Measurements from ENCODE around the gene PIGR. TPM values are rescaled to one million over a fixed set of nuclear protein-coding genes. Genes with fewer than 3 reads are reported as not detected.

PIGR gene
- total RNA-seq, 1 experiment from 2014 or later: 0.03 TPM

DNA sequence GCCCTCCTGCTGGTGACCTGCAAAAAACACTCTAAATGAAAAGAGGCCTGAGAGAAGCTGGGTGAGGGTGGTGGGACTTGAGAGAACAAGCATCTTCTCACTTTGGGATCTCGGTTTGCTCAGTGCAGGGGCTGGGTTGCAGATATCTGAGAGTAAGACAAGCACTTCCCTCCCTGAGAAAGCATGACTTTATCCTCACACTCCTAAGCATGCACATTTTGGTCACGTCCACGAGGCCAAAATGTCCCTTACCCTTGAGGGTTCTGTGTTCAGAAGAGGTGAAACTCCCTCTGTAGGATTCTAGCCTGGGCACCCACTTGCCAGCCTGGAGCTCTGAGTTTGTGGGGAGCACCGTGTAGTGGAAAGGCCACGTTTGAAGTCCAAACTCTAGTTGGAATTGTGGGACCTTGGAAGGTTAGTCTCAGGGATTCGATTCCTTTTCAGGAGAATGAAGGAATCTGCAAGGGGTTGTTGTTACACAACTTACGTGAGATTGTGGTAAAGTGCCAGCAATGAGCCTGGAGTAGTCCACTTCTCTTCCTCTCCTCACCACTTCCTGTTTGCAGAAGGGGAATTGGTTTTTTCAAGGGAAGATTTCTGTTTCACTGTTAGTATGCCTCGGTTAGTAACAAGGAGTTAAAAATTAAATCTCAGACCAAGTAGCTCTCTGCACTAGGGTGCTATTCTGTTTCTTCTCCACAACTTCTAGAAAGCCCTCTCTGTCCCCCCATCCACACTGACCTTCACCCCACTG, 21.0 kb upstream of the PIGR start:
- no peak overlapping the region for H3K4me3 ChIP-seq (ENCODE audit: insufficient read depth, low read depth, low read length)
- H3K36me3 ChIP-seq (replicated peaks; ENCODE audit: control insufficient read depth, insufficient read depth, low read length): no peaks in the 10 kb centered on the region
- no peaks in the 10 kb centered on the region for H3K27me3 ChIP-seq (ENCODE audit: control insufficient read depth, insufficient read depth, low read length)
- no peak for DNase-seq

DNA sequence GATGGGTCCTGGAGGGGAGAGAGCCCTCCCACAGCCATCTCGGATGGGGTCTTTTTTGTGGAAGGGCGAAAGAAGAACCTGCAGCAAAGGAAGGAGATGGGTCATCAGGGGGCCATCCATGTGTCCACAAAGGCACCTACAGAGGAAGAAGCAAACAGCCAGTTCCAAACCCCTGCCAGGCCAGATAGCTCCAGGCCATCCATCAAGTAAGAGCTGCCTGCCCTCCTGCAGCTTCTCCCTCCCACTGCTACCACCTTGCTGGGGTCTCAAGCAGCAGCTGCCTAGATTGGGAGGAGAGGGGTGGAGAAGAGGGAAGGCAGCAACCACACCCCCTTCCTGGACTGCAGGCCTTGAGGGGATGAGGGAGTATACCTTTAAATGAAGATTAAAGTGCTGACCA, 19.5 kb upstream of the PIGR start:
- no peaks in the 10 kb centered on the region for H3K36me3 ChIP-seq (replicated peaks; ENCODE audit: control insufficient read depth, insufficient read depth, low read length)
- no peaks in the 10 kb centered on the region; the same call in 1 of the 2 replicates for H3K27me3 ChIP-seq (ENCODE audit: control insufficient read depth, insufficient read depth, low read length)
- no peak overlapping the region for H3K4me3 ChIP-seq (ENCODE audit: insufficient read depth, low read depth, low read length)
- no peak for DNase-seq

GRCh38 chr1:206963740-206964139, 17.5 kb upstream of the PIGR start:
- no peak overlapping the region for H3K4me3 ChIP-seq (ENCODE audit: insufficient read depth, low read depth, low read length)
- no peaks in the 10 kb centered on the region for H3K36me3 ChIP-seq (replicated peaks; ENCODE audit: control insufficient read depth, insufficient read depth, low read length)
- DNase-seq: no peak
- no peaks in the 10 kb centered on the region; the same call in 1 of the 2 replicates for H3K27me3 ChIP-seq (ENCODE audit: control insufficient read depth, insufficient read depth, low read length)

DNA sequence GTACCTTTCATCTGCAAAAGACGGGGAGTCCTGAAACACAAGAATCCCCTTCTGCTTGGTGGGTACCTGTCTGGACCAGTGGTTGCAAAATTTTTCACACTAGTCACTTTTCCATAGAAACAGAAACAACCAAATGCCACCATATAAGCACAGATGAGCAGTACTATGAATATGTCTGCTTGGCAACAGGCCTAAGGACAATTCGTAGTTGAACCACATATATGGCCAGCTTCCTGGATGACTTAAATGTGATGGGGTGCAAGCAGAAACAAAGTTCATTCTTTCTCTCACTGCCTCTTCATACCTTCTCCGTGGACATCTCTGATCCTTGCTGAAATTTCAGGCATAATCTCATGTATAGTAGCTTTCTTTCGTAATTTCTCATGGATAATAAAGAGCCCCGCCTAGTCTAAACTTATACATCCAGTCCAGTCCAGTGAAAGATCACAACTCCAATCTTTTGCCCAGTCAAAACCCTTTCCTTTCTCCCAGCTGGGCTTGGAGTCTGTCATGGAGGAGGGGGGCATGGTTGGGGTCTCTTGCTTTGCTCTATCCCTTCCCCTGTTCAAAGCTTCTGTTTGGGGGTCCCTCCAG, 16.9 kb upstream of the PIGR start:
- Histone ChIP-seq H3K27me3 (ENCODE audit: control insufficient read depth, insufficient read depth, low read length) (no peaks in the 10 kb centered on the region; the same call in 1 of the 2 replicates), H3K36me3 (replicated peaks; ENCODE audit: control insufficient read depth, insufficient read depth, low read length) (no peaks in the 10 kb centered on the region), H3K4me3 (ENCODE audit: insufficient read depth, low read depth, low read length) (no peak overlapping the region)
- DNase-seq: no peak

DNA sequence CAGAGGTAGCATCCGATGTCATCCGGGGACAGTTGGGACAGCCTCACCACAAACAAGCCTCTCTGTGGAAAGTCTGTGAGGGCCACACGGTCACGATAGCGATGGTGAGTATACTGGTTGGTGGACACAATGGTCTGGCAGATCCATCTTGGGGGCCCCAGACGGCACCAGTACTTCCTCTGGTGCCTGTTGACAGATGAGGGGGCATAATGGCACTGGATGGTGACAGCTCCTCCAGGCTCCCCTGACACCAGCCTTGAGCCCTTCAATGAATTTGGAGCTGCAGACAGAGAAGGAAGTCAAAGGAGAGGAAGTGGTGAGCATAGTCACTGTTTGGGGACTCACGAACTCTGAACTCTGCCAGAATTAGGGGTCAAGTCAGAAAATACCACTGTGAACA, 16.0 kb upstream of the PIGR start:
- DNase-seq: no peak
- no peak overlapping the region for H3K4me3 ChIP-seq (ENCODE audit: insufficient read depth, low read depth, low read length)
- no peaks in the 10 kb centered on the region; the same call in 1 of the 2 replicates for H3K27me3 ChIP-seq (ENCODE audit: control insufficient read depth, insufficient read depth, low read length)
- no peaks in the 10 kb centered on the region for H3K36me3 ChIP-seq (replicated peaks; ENCODE audit: control insufficient read depth, insufficient read depth, low read length)

GRCh38 chr1:206961668-206962067, 15.4 kb upstream of the PIGR start:
- H3K4me3 ChIP-seq (ENCODE audit: insufficient read depth, low read depth, low read length): no peak overlapping the region
- no peaks in the 10 kb centered on the region for H3K36me3 ChIP-seq (replicated peaks; ENCODE audit: control insufficient read depth, insufficient read depth, low read length)
- H3K27me3 ChIP-seq (ENCODE audit: control insufficient read depth, insufficient read depth, low read length): no peaks in the 10 kb centered on the region; the same call in 1 of the 2 replicates
- DNase-seq: no peak

DNA sequence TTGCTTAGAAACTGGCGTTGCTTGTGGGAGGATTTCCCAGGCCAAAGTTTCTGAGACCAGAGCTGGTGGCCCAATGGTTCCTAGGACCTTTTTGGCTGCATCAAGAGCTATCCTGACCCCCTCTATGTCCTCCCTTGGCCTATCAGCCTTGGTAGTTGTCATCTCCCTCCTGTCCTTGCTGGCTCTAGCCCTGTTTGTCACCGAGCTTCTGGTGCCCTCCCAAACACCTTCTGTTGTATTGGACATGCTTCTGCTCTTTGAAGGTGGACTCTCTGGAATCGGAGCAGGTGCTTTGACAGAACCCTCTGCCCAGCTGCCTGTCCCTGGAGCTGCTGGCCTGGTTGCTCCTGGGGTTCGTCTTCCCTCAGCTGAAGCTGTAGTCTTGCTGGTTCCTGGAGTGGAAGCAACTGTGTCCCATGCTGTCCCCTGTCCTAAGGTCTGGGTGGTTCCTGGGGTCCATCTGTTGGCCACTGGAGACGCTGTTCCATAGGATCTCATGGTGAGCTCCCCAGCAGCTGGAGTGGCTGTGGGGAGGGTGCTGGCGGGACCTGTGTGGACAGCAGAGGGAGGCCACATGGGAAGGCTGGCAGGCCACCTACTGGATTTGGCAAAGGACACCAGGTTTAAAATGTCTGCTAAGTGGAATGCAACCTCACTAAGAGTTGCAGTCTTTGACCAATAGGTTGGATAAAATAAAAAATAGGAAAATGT, 14.6 kb upstream of the PIGR start:
- Histone ChIP-seq H3K27me3 (ENCODE audit: control insufficient read depth, insufficient read depth, low read length) (no peaks in the 10 kb centered on the region; the same call in 1 of the 2 replicates), H3K36me3 (replicated peaks; ENCODE audit: control insufficient read depth, insufficient read depth, low read length) (no peaks in the 10 kb centered on the region), H3K4me3 (ENCODE audit: insufficient read depth, low read depth, low read length) (no peak overlapping the region)
- no peak for DNase-seq

- Histone ChIP-seq H3K4me3 (ENCODE audit: insufficient read depth, low read depth, low read length) (no peak overlapping the region), H3K27me3 (ENCODE audit: control insufficient read depth, insufficient read depth, low read length) (no peaks in the 10 kb centered on the region; the same call in 1 of the 2 replicates), H3K36me3 (replicated peaks; ENCODE audit: control insufficient read depth, insufficient read depth, low read length) (no peaks in the 10 kb centered on the region)
- no peak for DNase-seq
These were observed 11.9 kb upstream of the PIGR start for GRCh38 chr1:206958144-206958543.

- no peaks in the 10 kb centered on the region; the same call in 1 of the 2 replicates for H3K27me3 ChIP-seq (ENCODE audit: control insufficient read depth, insufficient read depth, low read length)
- no peak overlapping the region for H3K4me3 ChIP-seq (ENCODE audit: insufficient read depth, low read depth, low read length)
- H3K36me3 ChIP-seq (replicated peaks; ENCODE audit: control insufficient read depth, insufficient read depth, low read length): no peaks in the 10 kb centered on the region
- DNase-seq: peak; percentile 5
These were observed 11.4 kb upstream of the PIGR start for GRCh38 chr1:206957639-206958038.

DNA sequence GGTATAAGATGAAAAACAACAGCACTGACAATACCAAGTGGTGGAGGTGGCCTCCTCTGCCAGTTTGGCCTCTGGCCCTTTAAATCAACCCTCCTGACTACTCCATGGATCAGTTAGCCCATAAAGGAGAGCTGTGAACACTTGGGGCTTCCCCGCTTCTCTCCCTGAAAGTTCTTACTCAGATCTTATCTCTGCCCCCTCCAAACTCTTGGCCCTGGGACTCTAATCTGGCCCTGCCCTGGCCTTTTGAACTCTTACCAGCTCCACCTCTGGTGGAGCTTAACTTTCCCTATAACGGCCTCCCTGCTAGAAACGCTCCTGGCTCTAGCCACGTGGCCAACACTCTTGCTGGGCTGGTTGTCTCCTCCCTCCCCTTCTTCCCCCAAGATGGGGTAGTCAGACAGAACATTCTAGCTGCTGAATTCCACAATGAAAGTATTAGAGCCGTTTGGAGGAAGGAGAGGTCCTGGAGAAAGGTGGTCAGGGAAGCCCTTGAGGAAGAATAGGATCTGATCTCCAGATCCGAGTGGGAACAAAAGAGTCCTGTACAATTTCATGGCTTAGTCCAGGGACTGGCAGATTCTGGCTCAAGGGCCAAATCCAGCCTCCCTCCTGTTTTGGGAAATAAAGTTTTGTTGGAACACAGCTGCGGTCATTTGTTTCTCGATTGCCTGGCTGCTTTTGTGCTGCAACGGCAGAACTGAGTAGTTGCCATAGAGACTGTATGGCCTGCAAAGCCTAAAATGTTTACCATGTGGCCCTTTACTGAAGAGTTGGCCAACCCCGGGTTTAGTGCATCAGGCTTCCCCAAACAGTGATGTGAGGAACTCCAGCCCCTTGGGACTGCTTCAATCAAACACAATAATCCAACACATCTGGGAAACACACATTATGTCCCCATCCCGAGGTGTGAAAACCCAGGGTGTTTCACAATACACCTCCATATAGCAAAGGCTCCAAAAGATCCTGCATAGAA, 9.5 kb upstream of the PIGR start:
- Histone ChIP-seq H3K27me3 (ENCODE audit: control insufficient read depth, insufficient read depth, low read length) (no peaks in the 10 kb centered on the region), H3K36me3 (replicated peaks; ENCODE audit: control insufficient read depth, insufficient read depth, low read length) (no peaks in the 10 kb centered on the region), H3K4me3 (ENCODE audit: insufficient read depth, low read depth, low read length) (no peak overlapping the region)
- no peak for DNase-seq

GRCh38 chr1:206954459-206955342, 8.4 kb upstream of the PIGR start:
- DNase-seq: no peak
- no peak overlapping the region for H3K4me3 ChIP-seq (ENCODE audit: insufficient read depth, low read depth, low read length)
- H3K27me3 ChIP-seq (ENCODE audit: control insufficient read depth, insufficient read depth, low read length): no peaks in the 10 kb centered on the region
- no peaks in the 10 kb centered on the region for H3K36me3 ChIP-seq (replicated peaks; ENCODE audit: control insufficient read depth, insufficient read depth, low read length)

DNA sequence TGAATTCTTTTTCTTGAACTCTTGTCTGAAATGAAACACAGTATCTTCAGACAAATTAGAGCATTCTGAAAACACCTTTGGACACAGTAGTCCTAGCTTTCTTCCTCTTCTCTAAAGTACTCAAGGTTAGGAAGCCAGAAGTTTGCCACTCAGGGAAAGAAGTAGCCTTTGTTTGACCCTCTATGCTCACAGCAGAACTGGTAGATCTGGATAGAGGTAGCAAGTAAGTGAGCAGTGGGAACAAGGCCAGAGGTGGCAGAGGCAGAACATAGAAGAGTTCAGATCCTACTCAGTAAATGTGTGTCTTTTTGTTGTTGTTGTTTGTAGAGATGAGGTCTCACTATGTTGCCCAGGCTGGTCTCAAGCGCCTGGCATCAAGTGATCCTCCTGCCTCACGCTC, 7.4 kb upstream of the PIGR start:
- no peak overlapping the region for H3K4me3 ChIP-seq (ENCODE audit: insufficient read depth, low read depth, low read length)
- H3K36me3 ChIP-seq (replicated peaks; ENCODE audit: control insufficient read depth, insufficient read depth, low read length): no peaks in the 10 kb centered on the region
- DNase-seq: no peak
- H3K27me3 ChIP-seq (ENCODE audit: control insufficient read depth, insufficient read depth, low read length): no peaks in the 10 kb centered on the region

DNA sequence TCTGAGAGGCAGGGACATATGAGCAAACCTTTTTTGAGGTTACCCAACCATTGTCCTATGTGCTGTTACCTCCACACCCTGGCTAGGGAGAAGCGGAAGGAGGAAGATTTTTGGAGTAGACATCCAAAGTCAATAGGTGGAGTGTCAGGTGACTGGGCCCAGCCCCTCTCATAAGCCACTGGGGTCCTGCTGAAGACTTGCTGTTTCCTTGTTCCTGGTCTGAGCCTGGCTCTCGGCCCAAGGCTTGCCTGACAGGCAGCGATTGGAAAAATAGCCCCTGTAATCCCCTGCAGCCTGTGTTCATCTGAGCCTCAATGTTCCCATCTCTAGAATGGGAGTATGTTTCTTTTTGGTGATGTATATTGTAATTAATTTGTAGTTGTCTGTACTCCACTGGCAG, 6.9 kb upstream of the PIGR start:
- Histone ChIP-seq H3K36me3 (replicated peaks; ENCODE audit: control insufficient read depth, insufficient read depth, low read length) (no peaks in the 10 kb centered on the region), H3K4me3 (ENCODE audit: insufficient read depth, low read depth, low read length) (no peak overlapping the region), H3K27me3 (ENCODE audit: control insufficient read depth, insufficient read depth, low read length) (no peaks in the 10 kb centered on the region)
- DNase-seq: no peak

Measured in H7 (cell line).